ENCODE data around the gene CDK8.

The CDK8 gene

GRCh38 chr13:26362261-26362660 lies 108.3 kb downstream of the CDK8 start:
- no peak for DNase-seq (ENCODE audit: low spot score)
- TF ChIP-seq CTCF (IDR thresholded peaks at IDR 0.05; ENCODE audit: extremely low read depth, missing control alignments), result no peak

GRCh38 chr13:26370553-26370952 lies 116.6 kb downstream of the CDK8 start:
- TF ChIP-seq CTCF (IDR thresholded peaks at IDR 0.05; ENCODE audit: extremely low read depth, missing control alignments), result no peak
- DNase-seq (ENCODE audit: low spot score), result no peak

GRCh38 chr13:26372747-26373146 lies 118.8 kb downstream of the CDK8 start:
- TF ChIP-seq CTCF (IDR thresholded peaks at IDR 0.05; ENCODE audit: extremely low read depth, missing control alignments), result no peak
- no peak for DNase-seq (ENCODE audit: low spot score)

- TF ChIP-seq CTCF (IDR thresholded peaks at IDR 0.05; ENCODE audit: extremely low read depth, missing control alignments), result no peak
- DNase-seq (ENCODE audit: low spot score), result no peak
Observed at GRCh38 chr13:26376430-26376829, 122.5 kb downstream of the CDK8 start.

- no peak for TF ChIP-seq CTCF (IDR thresholded peaks at IDR 0.05; ENCODE audit: extremely low read depth, missing control alignments)
Observed at GRCh38 chr13:26377038-26377437, 123.1 kb downstream of the CDK8 start.

GRCh38 chr13:26378116-26378515 lies 124.2 kb downstream of the CDK8 start:
- DNase-seq (ENCODE audit: low spot score), result no peak
- TF ChIP-seq CTCF (IDR thresholded peaks at IDR 0.05; ENCODE audit: extremely low read depth, missing control alignments), result no peak

More at GRCh38 chr13:26377038-26377437, 123.1 kb downstream of the CDK8 start:
- DNase-seq (ENCODE audit: low spot score), result no peak

- TF ChIP-seq CTCF (IDR thresholded peaks at IDR 0.05; ENCODE audit: extremely low read depth, missing control alignments), result no peak
- DNase-seq (ENCODE audit: low spot score), result no peak
Observed at GRCh38 chr13:26379831-26380230, 125.9 kb downstream of the CDK8 start.
